HG03521 (cell line): ENCODE results near the gene SLC25A30.

Experiments
- ATAC-seq: cut with Tn5 transposase; IDR thresholded peaks from one replicate; pipeline ENCODE4 v1.9.1; 2021; ENCODE audit warnings: mild to moderate bottlenecking, moderate library complexity; ENCODE audit not compliant: unreplicated experiment

Gene SLC25A30

DNA sequence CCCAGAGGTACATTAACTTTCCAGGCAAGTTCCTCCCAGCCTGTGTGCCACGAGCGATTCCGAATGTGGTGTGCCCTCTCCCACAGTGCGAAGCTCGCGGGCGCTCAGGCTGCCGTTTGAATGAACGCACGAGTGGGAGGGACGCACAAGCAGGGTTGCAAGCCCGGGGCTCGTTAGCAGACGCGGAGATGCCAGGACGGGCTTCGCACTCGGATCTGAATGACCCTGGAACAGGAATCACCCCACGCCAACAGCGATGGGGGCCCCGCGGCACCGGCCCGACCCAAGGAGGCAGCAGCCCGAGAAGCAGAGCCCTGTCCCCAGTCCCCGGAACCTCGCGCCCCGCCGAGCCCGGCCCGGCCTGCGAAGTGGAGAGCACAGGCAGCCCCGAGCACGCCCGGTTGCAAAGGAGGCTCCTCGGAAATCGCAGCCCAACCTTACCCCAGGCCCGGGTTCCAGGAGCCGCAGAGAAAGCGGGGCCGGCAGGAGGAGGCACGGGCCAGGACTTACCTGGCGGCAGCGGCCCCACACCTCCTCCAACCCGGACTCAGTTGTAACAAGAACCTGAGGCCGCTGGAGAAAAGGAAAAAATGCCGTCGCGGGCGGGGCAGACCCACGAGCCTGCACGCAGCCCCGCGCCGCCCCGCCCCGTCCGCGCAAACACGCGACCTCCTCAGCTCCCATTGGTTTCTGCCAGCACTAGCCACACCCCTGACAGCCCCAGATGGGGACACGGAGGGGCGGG is at the start of gene SLC25A30:
TSS of gene SLC25A30 (minus strand) at position 584 of the 745 bp plus-strand sequence. CDS start 6,948 bp downstream, outside the sequence.
- ATAC-seq = peak; percentile 93

DNA sequence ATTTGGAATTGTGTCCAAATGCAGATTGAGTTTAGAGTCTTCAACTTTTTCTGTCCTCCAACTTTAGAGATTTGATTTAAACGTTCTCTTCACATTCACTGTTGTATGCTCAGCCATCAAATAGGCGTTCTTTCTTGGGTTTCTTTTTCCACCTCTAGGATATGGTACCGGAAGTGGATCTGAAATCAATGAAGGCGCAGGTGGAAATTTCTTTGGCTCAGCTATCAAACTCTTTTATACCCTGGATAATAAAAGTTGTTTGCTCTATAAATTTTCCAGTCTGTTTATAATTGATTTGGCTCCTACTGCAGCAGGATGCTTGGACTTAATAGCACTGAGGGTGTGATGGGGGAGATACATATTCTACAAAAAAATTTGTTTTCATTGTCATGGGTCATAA is 48.2 kb upstream of the SLC25A30 start:
- no peak for ATAC-seq

GRCh38 chr13:45464687-45465453 is 46.7 kb upstream of the SLC25A30 start, which contains the start of gene COG3:
Gene COG3, plus strand, starts transcription at chr13:45464939. Its CDS starts 98 bp downstream, at chr13:45465037.
- ATAC-seq = peak; percentile 95

DNA sequence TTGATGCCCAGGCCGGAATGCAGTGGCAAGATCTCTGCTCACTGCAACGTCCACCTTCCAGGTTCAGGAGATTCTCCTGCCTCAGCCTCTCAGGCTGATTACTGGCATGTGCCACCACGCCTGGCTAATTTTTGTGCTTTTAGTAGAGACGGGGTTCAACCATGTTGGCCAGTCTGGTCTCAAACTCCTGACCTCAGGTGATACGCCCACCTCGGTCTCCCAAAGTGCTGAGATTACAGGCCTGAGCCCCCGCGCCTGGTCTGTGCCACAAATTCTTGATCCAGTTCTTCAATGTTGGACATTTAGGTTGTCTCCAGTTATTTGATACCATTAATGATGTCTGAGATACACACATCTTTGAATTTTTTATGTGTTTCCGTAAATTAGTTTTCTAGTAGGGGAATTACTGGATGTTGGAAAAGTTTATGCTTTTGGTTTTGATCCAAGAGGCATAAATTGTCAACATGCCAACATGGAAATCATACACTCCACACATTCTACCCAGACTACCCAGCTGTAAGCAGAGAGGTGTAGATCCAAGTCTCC is 46.0 kb upstream of the SLC25A30 start:
- no peak for ATAC-seq

GRCh38 chr13:45456196-45456972 is 38.2 kb upstream of the SLC25A30 start:
- no peak for ATAC-seq

DNA sequence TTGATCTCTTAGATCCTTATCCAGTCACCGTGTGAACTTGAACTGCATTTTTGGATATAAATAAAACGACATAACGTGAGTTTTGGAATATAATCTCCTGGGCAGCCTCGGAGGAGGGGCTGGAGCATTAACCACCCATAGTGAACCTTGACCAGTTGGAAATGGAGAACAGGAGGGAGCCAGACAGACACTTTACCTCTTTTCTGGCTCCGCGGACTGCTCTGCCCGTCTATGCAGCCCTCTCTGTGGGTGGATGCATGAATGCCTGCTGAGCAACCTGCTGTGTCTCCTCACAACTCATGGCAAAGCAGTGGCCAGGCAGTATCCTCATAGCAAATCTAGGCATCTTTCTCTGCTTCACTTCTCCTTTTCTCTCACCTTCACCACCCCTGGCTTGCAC is 36.0 kb upstream of the SLC25A30 start:
- no peak for ATAC-seq

- ATAC-seq = no peak
Observed at GRCh38 chr13:45451282-45451681, 33.1 kb upstream of the SLC25A30 start.

GRCh38 chr13:45448965-45449559 is 30.9 kb upstream of the SLC25A30 start:
- ATAC-seq = no peak

- ATAC-seq = no peak
Observed at GRCh38 chr13:45447050-45447661, 29.0 kb upstream of the SLC25A30 start.

DNA sequence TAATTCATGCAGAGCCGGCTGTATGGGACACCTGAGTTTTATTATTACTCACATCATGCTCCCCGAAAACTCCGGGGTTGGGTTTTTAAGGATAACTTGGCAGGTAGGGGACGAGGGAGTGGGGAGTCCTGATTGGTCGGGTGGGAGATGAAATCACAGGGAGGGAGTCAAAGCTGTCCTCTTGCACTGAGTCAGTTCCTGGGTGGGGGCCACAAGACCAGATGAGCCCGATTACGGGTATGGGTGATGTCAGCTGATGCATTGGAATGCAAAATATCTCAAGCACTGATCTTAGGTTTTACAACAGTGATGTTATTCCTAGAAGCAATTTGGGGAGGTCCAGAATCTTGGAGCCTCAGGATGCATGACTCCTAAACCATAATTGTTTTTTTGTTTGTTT is 28.0 kb upstream of the SLC25A30 start:
- ATAC-seq = no peak

DNA sequence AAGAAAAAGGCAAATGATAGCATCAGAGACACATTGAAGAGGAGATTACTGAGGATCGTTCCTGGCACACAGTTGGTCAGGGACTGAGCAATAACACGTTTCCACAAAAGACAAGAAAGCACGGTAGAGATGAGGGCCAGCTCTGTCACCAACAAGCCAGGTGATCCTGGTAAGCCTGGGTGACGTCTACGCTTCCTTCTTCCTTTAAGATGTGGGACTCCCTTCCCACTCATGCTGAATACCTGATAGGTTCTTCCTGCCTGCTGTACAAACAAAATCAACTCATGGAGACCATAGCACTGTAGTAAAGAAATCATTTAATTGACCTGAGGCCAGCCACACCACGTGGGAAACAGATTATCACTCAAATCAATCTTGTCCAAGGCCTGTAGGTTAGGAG is 26.9 kb upstream of the SLC25A30 start:
- ATAC-seq = no peak

- peak; percentile 61 for ATAC-seq
Observed at GRCh38 chr13:45441633-45442032, 23.5 kb upstream of the SLC25A30 start.

DNA sequence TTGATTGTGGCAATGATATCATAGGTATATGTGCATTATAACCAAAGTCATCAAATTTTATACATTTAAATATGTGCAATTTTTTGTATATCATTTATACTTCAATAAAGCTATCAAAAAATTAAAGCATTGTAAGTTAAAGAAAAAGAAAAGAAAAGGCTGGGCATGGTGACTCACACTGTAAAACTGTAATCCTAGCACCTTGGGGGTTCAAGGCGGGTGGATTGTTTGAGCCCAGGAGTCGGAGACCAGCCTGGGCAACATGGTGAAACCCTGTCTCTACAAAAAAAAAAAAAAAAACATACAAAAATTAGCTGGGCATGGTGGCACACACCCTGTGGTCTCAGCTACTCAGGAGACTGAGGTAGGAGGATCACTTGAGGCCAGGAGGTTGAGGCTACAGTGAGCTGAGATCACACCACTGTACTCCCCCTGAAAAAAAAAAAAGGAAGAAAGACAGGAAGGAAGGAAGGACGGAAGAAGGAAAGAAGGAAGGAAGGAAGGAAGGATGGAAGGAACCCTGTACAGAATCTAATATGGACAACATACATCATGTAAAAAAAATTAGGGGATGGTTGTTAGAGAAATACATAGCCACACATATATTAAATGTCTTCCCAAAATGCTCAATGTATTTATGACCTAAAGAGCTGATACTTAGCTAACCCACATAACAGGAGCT is 21.7 kb upstream of the SLC25A30 start:
- no peak for ATAC-seq

DNA sequence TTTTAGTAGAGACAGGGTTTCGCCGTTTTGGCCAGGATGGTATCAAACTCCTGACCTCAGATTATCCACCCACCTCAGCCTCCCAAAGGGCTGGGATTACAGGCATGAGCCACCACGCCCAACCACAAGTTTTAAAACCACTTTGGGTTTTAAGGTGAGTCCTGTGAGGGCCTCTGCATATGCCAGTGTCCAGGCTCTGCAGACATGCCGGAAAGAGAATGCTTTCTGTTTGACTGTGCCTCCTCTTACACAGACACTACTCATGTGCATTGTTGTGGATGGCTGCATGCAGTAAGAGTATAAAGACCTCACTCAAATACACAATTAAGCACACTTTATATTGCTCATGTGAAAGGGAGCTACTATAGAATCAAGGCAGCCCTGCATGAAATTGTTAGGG is 20.8 kb upstream of the SLC25A30 start:
- no peak for ATAC-seq

DNA sequence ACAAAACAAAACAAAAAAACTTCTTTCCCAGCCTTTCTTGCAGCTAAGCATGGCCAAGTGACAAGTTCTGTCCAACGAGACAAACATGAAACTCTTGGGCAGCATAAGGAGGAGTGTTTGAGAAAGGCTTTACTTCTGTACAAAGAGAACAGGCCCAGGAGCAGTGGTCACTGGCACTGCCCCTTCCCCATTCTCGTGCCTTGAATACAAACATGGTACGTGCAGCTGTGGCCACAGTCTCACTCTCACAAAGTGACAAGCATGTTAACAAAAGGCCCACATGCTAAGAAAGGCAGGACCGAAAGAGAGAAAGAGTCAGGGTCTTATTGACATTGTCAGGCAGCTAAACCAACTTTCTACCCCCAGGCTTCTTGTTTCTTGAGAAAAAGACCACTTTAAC is 19.8 kb upstream of the SLC25A30 start:
- ATAC-seq = no peak

DNA sequence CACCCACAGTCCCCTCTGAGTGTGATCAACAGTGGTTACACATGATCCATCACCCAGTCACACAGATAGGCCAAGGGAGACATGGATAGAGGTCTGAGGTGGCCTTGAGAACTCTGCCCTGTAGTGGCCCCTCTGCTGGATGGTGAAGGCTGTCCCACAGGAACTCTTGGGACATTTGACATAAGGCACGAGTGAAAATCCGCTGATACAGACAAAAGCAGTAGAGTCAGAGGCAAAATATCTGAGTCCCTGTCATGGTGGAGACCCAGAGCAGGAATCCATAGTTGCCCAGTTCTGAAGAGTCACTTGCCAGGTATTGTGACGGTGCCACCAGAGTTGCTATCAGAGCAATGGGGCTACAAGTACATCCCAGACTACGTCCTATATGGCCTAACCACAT is 18.8 kb upstream of the SLC25A30 start:
- ATAC-seq = no peak

- ATAC-seq = no peak
Observed at GRCh38 chr13:45436332-45436731, 18.2 kb upstream of the SLC25A30 start.

GRCh38 chr13:45434556-45435371 is 16.6 kb upstream of the SLC25A30 start:
- no peak for ATAC-seq

DNA sequence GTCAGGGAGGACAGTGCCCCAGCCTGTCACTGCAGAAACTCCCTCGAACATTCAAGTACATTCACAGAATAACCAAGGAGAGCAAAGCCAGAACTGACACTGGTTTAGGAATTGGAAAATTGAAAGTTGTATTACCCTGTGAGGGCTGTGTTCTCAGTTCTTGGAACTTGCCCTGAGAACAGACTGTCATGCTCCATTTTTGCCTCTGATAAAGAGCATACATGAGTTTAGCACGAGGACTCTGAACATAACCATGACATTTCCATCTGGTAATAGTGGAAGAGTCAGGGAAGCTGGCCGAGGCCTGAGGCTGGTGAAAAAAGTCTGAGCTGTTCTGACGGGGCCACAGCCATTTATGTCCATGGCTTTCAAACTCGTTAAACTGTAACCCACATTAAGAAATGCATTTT is 15.2 kb upstream of the SLC25A30 start:
- no peak for ATAC-seq
